ENCODE results near the gene ESPN. TPM values are rescaled to one million over a fixed set of nuclear protein-coding genes. Genes with fewer than 3 reads are reported as not detected.
"Not testable (repeated sequence)": the region's sequence is repeated elsewhere in the genome, so short reads cannot be mapped to it uniquely, and the experiment has no call there.

ESPN gene
- total RNA-seq, 6 donors from 2014 or later = 2.1 to 27.2 (median 4.8) TPM

DNA sequence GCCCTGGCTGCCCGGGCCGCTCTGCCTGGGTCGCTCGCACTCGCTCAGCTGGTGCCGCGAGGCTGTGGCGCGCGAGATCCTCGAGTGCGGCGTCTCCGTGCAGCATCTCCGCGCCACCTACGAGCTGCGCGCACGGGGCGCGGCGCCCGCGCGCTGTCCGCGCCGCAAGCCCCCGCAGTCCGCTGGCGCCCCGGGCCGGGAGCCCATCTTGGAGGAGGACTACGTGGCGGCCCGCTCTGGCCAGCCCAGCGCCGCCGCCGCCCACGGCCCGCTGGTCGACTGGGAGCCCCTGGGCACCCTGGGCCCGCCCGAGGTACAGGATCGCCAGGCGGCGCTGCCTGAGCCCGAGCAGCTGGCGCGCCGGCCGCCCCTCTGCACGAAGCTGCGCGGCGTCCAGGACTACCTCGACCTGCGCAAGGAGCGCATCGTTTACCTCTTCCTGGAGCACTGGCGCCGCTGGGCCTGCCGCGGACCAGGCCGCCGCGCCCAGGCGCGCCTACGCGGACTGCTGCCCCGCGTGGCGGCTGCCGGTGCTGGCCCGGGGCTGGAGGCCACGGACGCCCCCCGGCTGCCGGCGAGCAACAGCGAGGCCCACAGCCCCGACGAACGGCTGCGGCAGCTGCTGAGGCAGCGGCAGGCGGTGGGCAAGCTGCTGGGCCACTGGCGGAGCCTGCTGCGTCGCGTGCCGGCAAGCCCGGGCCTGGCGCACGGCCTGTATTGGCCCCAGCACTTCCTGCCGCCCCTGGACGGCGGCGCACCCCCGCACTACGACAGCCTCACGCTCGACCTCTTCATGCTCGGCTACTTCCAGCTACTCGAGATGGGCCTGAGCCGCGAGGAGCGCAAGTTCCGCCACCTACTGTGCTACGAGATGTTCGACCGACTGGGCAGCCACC, 30.5 kb downstream of the ESPN start:
- Histone ChIP-seq H3K36me3 (no peaks in the 10 kb centered on the region), H3K27ac (no peak overlapping the region), H3K9me3 (no peaks in the 10 kb centered on the region), H3K4me1 (peaks cover 4 to 23% (median 8%) of the 10 kb centered on the region in 4 donors), H3K4me3 (no peak overlapping the region), H3K27me3 (peaks cover 0 to 37% (median 11%) of the 10 kb centered on the region in 4 donors)
- DNase-seq (peak in 1 of 2 donors; percentile 83), ATAC-seq (ENCODE audit: low FRiP score in 2 of 2) (no peak)
- no peak for TF ChIP-seq POLR2AphosphoS5 (IDR thresholded peaks at IDR 0.05)
- TF ChIP-seq CTCF (IDR thresholded peaks at IDR 0.05) = peak in 1 of 6 experiments; percentile 39
- WGBS, 2 donors = 8% methylated on average over 19 of the region's 115 CpGs; no CpG with 5 or more reads in 1 of the 2 donors

GRCh38 chr1:6455752-6456520, 31.4 kb downstream of the ESPN start:
- DNase-seq; H3K9me3 ChIP-seq; H3K27ac ChIP-seq; H3K36me3 ChIP-seq; ATAC-seq (ENCODE audit: low FRiP score in 2 of 2); H3K4me3 ChIP-seq: not testable (repeated sequence)
- Histone ChIP-seq H3K27me3 (peaks cover 0 to 31% (median 11%) of the 10 kb centered on the region in 4 donors), H3K4me1 (peaks cover 12 to 28% (median 15%) of the 10 kb centered on the region in 4 donors)
- 61 to 100% methylated on average over 4 to 30 of the region's 58 CpGs for WGBS, 2 donors

DNA sequence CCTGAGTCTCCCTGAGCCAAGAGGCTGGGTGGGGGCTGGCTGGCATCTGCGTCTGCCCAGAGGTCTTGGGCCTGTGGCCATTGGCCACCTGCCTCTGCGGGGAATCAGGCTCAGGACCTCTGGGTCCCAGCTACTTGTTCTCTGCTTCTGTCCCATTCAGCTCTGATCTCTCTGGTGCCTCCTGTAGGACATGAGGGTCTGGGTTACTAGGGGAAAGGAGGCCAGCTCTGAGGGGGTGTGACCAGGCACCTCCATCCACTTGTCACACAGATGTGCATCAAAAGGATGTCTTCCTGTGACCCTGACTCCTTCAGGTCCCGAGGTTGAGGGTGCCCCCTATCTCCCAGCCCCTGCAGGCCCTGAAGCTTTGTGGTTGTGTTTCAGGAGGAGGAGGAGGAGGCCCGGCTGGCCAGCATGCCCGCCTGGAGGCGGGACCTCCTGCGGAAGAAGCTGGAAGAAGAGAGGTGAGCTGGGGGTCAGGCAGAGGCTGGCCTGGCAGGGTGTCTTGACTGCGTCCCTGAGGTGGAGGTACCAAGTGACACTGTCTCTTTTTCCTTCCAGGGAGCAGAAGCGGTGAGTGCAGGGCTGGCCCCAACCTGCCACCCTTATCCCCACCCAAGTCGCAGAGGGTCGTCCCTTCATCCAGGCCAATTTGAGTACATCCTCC, 32.4 kb downstream of the ESPN start:
- Histone ChIP-seq H3K4me1 (peaks cover 15 to 32% (median 18%) of the 10 kb centered on the region in 4 donors), H3K4me3 (no peak overlapping the region), H3K36me3 (peaks cover 0 to 10% (median 0%) of the 10 kb centered on the region in 4 donors), H3K9me3 (no peaks in the 10 kb centered on the region), H3K27me3 (peaks cover 0 to 28% (median 11%) of the 10 kb centered on the region in 4 donors), H3K27ac (no peak overlapping the region)
- WGBS, 2 donors = 83 to 91% methylated on average over 8 to 11 of the region's 11 CpGs
- DNase-seq (no peak), ATAC-seq (ENCODE audit: low FRiP score in 2 of 2) (no peak)
- TF ChIP-seq CTCF (IDR thresholded peaks at IDR 0.05) (no peak), POLR2AphosphoS5 (IDR thresholded peaks at IDR 0.05) (no peak), POLR2A (IDR thresholded peaks at IDR 0.05) (no peak), EP300 (IDR thresholded peaks at IDR 0.05) (no peak)

DNA sequence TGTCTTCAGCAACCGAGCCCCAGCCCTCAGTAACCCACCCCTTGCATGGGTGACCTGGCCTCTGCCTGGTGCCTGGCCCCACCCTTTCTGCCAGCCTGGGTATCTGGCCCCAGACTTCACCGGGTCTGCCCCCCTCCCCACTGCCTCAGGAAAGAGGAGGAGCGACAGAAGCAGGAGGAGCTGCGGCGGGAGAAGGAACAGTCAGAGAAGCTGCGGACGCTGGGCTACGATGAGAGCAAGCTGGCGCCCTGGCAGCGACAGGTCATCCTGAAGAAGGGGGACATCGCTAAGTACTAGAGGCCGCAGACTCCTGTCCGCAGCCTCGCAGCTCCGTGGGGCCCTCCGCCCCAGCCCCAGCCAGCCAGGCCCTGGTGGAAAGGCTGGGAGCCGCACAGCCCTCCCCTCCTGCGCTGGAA, 35.3 kb downstream of the ESPN start:
- H3K9me3 ChIP-seq = no peaks in the 10 kb centered on the region
- no peak for ATAC-seq (ENCODE audit: low FRiP score in 2 of 2)
- TF ChIP-seq POLR2AphosphoS5 (IDR thresholded peaks at IDR 0.05) = no peak
- peak overlapping the region in 3 of 4 donors; percentile 14 to 40 (median 35) for H3K4me3 ChIP-seq
- H3K27me3 ChIP-seq = peaks cover 0 to 19% (median 7%) of the 10 kb centered on the region in 4 donors
- 5 to 28% methylated on average over 3 to 12 of the region's 18 CpGs for WGBS, 2 donors
- H3K27ac ChIP-seq = no peak overlapping the region
- H3K36me3 ChIP-seq = peaks cover 0 to 13% (median 0%) of the 10 kb centered on the region in 4 donors
- peaks cover 13 to 23% (median 14%) of the 10 kb centered on the region in 4 donors for H3K4me1 ChIP-seq
- DNase-seq = no peak

- TF ChIP-seq POLR2A (IDR thresholded peaks at IDR 0.05) = no peak
- TF ChIP-seq EP300 (IDR thresholded peaks at IDR 0.05) = no peak
- no peak for TF ChIP-seq POLR2AphosphoS5 (IDR thresholded peaks at IDR 0.05)
- no peak for TF ChIP-seq CTCF (IDR thresholded peaks at IDR 0.05)
- H3K4me3 ChIP-seq = peak overlapping the region in 3 of 4 donors; percentile 14 to 40 (median 35)
Observed at GRCh38 chr1:6460301-6461050, 35.9 kb downstream of the ESPN start.

More at GRCh38 chr1:6460301-6461050, 35.9 kb downstream of the ESPN start:
- peak in 1 of 2 donors; percentile 11 for ATAC-seq (ENCODE audit: low FRiP score in 2 of 2)
- peaks cover 0 to 13% (median 4%) of the 10 kb centered on the region in 4 donors for H3K27me3 ChIP-seq
- peak overlapping the region in 2 of 4 donors; percentile 7 to 60 for H3K27ac ChIP-seq
- H3K4me1 ChIP-seq = peaks cover 8 to 22% (median 15%) of the 10 kb centered on the region in 4 donors
- H3K36me3 ChIP-seq = peaks cover 0 to 13% (median 0%) of the 10 kb centered on the region in 4 donors
- DNase-seq = no peak
- WGBS, 2 donors = 39 to 41% methylated on average over 24 to 31 of the region's 39 CpGs
- H3K9me3 ChIP-seq = no peaks in the 10 kb centered on the region

Data from upper lobe of left lung (tissue), 6 donors.